MM.1S (cell line): Measurements from ENCODE around the gene MRPL46.

Source experiments
- DNase-seq: peaks from one replicate; pipeline ENCODE4 v3.0.0-alpha.2; 2015
- H2AFZ ChIP-seq: fragments of 300-600 bp; sonication (generic); 2 replicates; pipeline ENCODE4 v1.6.0; 2016; ENCODE audit warnings: antibody characterized with exemption, low read length
- H3F3A ChIP-seq: fragments of 300-600 bp; sonication (generic); 2 replicates; pipeline ENCODE4 v1.6.1; 2016; ENCODE audit warnings: mild to moderate bottlenecking, antibody characterized with exemption, low read length, moderate library complexity, mixed read lengths; ENCODE audit not compliant: insufficient read depth
- H3K27ac ChIP-seq: fragments of 300-600 bp; sonication (generic); 2 replicates; pipeline ENCODE4 v1.5.1; 2016; ENCODE audit warnings: mild to moderate bottlenecking, low read length
- H3K27me3 ChIP-seq: fragments of 300-600 bp; sonication (generic); replicated peaks from 2 replicates; pipeline ENCODE4 v1.6.0; 2016; ENCODE audit warnings: low read length; ENCODE audit not compliant: insufficient read depth
- H3K36me3 ChIP-seq: fragments of 300-600 bp; sonication (generic); replicated peaks from 2 replicates; pipeline ENCODE4 v1.6.1; 2016; ENCODE audit warnings: mild to moderate bottlenecking, low read length, mixed read lengths; ENCODE audit not compliant: insufficient read depth
- H3K4me1 ChIP-seq: fragments of 300-600 bp; sonication (generic); 2 replicates; pipeline ENCODE4 v1.6.1; 2016; ENCODE audit warnings: low read length, mixed read lengths
- H3K4me2 ChIP-seq: fragments of 300-600 bp; sonication (generic); 2 replicates; pipeline ENCODE4 v1.6.0; 2016; ENCODE audit warnings: low read depth, low read length
- H3K4me3 ChIP-seq: fragments of 300-600 bp; sonication (generic); 2 replicates; pipeline ENCODE4 v1.5.1; 2016; ENCODE audit warnings: low read length, mixed read lengths
- H3K79me2 ChIP-seq: fragments of 300-600 bp; sonication (generic); 2 replicates; pipeline ENCODE4 v1.6.1; 2016; ENCODE audit warnings: mixed run types, low read length, mixed read lengths
- H3K9ac ChIP-seq: fragments of 300-600 bp; sonication (generic); 2 replicates; pipeline ENCODE4 v1.6.1; 2016; ENCODE audit warnings: low read length, mixed read lengths
- H3K9me2 ChIP-seq: fragments of 300-600 bp; sonication (generic); replicated peaks from 2 replicates; pipeline ENCODE4 v1.6.1; 2016; ENCODE audit warnings: mild to moderate bottlenecking, low read length, mixed read lengths; ENCODE audit not compliant: insufficient read depth
- H3K9me3 ChIP-seq: fragments of 300-600 bp; sonication (generic); replicated peaks from 2 replicates; pipeline ENCODE4 v1.6.1; 2016; ENCODE audit warnings: mild to moderate bottlenecking, low read length, mixed read lengths; ENCODE audit not compliant: insufficient read depth
- H4K20me1 ChIP-seq: fragments of 300-600 bp; sonication (generic); 2 replicates; pipeline ENCODE4 v1.6.1; 2016; ENCODE audit warnings: mild to moderate bottlenecking, low read length, moderate library complexity, mixed read lengths; ENCODE audit not compliant: insufficient read depth
- EZH2 ChIP-seq: fragments of 300-600 bp; sonication (generic); optimal IDR thresholded peaks from 2 replicates; pipeline ENCODE3; 2017; ENCODE audit warnings: low read depth, mild to moderate bottlenecking, antibody characterized with exemption, low read length, mixed read lengths
- EZH2phosphoT487 ChIP-seq: fragments of 300-600 bp; sonication (generic); IDR thresholded peaks from 2 replicates; pipeline ENCODE4 v1.6.1; 2018; ENCODE audit warnings: antibody characterized with exemption, low read length
- TF ChIP-seq, protein P1 (sequence below): fragments of 300-600 bp; sonication (generic); IDR thresholded peaks from 2 replicates; pipeline ENCODE4 v1.5.1; 2016; ENCODE audit warnings: antibody characterized with exemption, low read length, mixed read lengths

MRPL46 gene

DNA sequence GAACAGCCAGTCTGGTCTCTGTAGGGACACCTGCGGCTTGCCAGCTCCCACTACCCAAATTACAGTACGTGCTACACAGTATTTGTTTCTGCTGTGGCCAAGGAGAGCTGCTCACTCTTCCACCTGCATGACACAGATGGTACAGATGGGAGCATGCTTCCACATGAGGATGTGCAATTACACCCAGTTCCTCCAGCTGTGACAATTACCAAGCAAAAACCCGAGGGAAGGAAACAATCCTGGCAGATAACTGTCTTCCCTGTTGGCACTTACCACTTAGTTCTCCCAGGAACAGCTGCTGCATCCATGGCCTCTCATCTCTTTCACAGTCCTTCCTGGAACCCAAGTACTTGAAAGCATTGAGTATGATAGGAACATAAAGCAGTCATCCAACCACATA is 44.9 kb upstream of the MRPL46 start:
- no peaks in the 10 kb centered on the region for H3K79me2 ChIP-seq
- no peak overlapping the region for H2AFZ ChIP-seq
- no peak overlapping the region for H3K4me3 ChIP-seq
- H3K9me2 ChIP-seq: no peaks in the 10 kb centered on the region
- peaks cover 16% of the 10 kb centered on the region for H3F3A ChIP-seq
- H3K27ac ChIP-seq: no peak overlapping the region
- no peaks in the 10 kb centered on the region; the same call in 1 of the 2 replicates for H3K36me3 ChIP-seq
- H3K9me3 ChIP-seq: no peaks in the 10 kb centered on the region
- TF ChIP-seq EZH2phosphoT487 (no peak), EZH2 (no peak)
- TF ChIP-seq, protein P1, sequence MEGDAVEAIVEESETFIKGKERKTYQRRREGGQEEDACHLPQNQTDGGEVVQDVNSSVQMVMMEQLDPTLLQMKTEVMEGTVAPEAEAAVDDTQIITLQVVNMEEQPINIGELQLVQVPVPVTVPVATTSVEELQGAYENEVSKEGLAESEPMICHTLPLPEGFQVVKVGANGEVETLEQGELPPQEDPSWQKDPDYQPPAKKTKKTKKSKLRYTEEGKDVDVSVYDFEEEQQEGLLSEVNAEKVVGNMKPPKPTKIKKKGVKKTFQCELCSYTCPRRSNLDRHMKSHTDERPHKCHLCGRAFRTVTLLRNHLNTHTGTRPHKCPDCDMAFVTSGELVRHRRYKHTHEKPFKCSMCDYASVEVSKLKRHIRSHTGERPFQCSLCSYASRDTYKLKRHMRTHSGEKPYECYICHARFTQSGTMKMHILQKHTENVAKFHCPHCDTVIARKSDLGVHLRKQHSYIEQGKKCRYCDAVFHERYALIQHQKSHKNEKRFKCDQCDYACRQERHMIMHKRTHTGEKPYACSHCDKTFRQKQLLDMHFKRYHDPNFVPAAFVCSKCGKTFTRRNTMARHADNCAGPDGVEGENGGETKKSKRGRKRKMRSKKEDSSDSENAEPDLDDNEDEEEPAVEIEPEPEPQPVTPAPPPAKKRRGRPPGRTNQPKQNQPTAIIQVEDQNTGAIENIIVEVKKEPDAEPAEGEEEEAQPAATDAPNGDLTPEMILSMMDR: no peak
- no peaks in the 10 kb centered on the region for H3K27me3 ChIP-seq
- H4K20me1 ChIP-seq: no peaks in the 10 kb centered on the region
- H3K4me1 ChIP-seq: peaks cover 24% of the 10 kb centered on the region
- DNase-seq: no peak
- H3K9ac ChIP-seq: no peak overlapping the region
- H3K4me2 ChIP-seq: no peak overlapping the region

DNA sequence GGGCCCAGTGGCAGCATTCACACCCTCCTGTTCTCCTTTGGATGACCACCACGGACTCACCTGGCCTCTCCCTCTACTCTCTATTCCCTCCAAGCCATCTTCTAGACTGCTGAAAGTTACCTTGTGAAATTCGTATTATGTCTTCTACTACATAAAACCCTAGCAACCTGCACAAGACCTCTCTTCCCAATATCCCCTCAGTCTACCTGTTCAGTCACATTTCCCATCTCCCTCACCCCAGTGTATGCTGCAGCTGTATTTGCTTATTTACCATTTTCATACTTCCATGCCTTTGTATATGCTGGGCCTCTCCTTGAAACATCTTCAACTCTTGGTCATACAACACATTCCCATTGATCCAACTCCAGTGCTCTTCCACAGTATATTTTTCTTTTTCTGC is 44.0 kb upstream of the MRPL46 start:
- Histone ChIP-seq H3K9me2 (no peaks in the 10 kb centered on the region), H3K4me3 (no peak overlapping the region), H3K36me3 (no peaks in the 10 kb centered on the region; the same call in 1 of the 2 replicates), H3K27ac (no peak overlapping the region), H3K4me2 (no peak overlapping the region), H3K27me3 (no peaks in the 10 kb centered on the region), H4K20me1 (no peaks in the 10 kb centered on the region), H2AFZ (no peak overlapping the region), H3K9me3 (no peaks in the 10 kb centered on the region), H3K4me1 (peaks cover 24% of the 10 kb centered on the region), H3F3A (peaks cover 16% of the 10 kb centered on the region), H3K79me2 (no peaks in the 10 kb centered on the region), H3K9ac (no peak overlapping the region)
- no peak for TF ChIP-seq EZH2
- TF ChIP-seq EZH2phosphoT487: no peak
- TF ChIP-seq, protein P1: no peak
- no peak for DNase-seq

DNA sequence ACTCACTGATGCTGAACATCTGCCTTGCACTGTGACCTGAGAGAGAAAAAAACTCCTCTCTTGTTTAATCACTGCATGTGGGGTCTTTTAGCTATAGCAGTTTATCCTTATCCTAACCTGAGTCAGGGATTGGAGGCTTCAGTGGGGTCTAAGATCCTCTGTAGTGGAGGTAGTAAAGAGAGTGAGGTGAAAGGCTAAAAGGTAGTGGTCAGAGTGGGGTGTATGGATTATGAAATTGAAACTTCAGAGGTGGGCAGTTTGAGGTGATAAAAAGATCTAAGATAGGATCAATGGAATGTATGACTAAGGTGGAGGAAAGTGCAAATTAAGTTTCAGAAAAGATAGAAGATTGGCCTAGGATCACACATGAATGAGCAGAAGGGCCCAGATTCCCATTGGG is 42.8 kb upstream of the MRPL46 start:
- Histone ChIP-seq H3K4me3 (peak overlapping the region; percentile 22; the same call in 1 of the 2 replicates), H2AFZ (0 out of 2 replicates have a peak overlapping the region, but pooled peaks have one; percentile 24), H3K4me1 (peaks cover 24% of the 10 kb centered on the region), H3K9me2 (no peaks in the 10 kb centered on the region), H3K27ac (peak overlapping the region; percentile 70), H4K20me1 (no peaks in the 10 kb centered on the region), H3K4me2 (peak overlapping the region; percentile 70), H3F3A (peaks cover 16% of the 10 kb centered on the region), H3K36me3 (no peaks in the 10 kb centered on the region; the same call in 1 of the 2 replicates), H3K9me3 (no peaks in the 10 kb centered on the region), H3K27me3 (no peaks in the 10 kb centered on the region), H3K9ac (no peak overlapping the region; the same call in 1 of the 2 replicates), H3K79me2 (no peaks in the 10 kb centered on the region)
- DNase-seq: no peak
- TF ChIP-seq EZH2 (no peak), EZH2phosphoT487 (no peak)
- TF ChIP-seq, protein P1: no peak
